T-helper 1 cell treated with Interleukin-12 subunit alpha and Interleukin-12 subunit beta and Interleukin-4 antibody, amounts not matched to agents 30 μg/mL and 1 μg/mL, for 36 hours (primary cell): Measurements from ENCODE around the gene SPECC1L.

Source experiments
- H3K27ac Mint-ChIP-seq: one replicate; pipeline ENCODE4 v1.8.0; 2021; ENCODE audit warnings: mild to moderate bottlenecking, mixed read lengths
- H3K27me3 Mint-ChIP-seq: one replicate; pipeline ENCODE4 v1.8.0; 2021; ENCODE audit warnings: low read depth, mixed read lengths
- H3K36me3 Mint-ChIP-seq: one replicate; pipeline ENCODE4 v1.8.0; 2021; ENCODE audit warnings: low read depth, mixed read lengths
- H3K4me1 Mint-ChIP-seq: one replicate; pipeline ENCODE4 v1.8.0; 2021; ENCODE audit warnings: low read depth, mixed read lengths
- H3K4me3 Mint-ChIP-seq: one replicate; pipeline ENCODE4 v1.8.0; 2021; ENCODE audit warnings: mild to moderate bottlenecking, moderate library complexity, mixed read lengths
- H3K9me3 Mint-ChIP-seq: one replicate; pipeline ENCODE4 v1.8.0; 2021; ENCODE audit warnings: mixed read lengths

The SPECC1L gene

DNA sequence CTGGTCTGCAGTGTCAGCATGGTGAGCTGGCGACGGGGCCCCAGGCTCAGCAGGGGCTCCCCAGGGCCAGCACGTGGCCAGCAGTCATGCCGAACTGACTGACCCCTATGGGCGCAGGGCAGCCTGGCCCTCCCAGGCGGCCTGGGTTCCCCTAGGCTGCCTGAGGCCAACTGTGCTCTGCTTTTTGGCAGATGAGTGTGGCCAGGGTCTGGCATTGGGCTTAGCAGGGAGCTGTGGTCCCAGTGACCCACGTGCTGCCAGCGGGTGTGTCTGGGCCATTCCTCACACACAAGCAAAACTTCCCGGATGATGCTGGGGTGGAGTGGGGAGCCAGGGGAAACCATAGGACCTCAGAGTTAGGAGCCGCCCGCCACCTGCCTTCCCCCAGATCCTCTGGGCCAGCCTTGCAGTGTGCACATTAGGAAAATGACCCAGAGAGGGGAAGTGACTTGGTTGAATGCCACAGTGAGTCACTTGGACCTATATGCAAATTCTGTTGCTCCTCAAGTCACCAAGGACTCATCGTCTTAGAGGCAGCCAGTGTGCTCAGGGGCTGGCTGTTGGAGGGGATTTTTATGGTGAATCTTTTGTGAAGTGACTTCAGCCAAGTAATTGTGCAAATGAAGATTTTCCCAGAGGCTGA is 163.3 kb downstream of the SPECC1L start:
- Mint-ChIP-seq H3K4me3 (peak overlapping the region; percentile 65), H3K36me3 (peaks cover 10% of the 10 kb centered on the region), H3K27me3 (no peaks in the 10 kb centered on the region), H3K4me1 (peaks cover 56% of the 10 kb centered on the region), H3K27ac (peak overlapping the region; percentile 96), H3K9me3 (no peaks in the 10 kb centered on the region)

DNA sequence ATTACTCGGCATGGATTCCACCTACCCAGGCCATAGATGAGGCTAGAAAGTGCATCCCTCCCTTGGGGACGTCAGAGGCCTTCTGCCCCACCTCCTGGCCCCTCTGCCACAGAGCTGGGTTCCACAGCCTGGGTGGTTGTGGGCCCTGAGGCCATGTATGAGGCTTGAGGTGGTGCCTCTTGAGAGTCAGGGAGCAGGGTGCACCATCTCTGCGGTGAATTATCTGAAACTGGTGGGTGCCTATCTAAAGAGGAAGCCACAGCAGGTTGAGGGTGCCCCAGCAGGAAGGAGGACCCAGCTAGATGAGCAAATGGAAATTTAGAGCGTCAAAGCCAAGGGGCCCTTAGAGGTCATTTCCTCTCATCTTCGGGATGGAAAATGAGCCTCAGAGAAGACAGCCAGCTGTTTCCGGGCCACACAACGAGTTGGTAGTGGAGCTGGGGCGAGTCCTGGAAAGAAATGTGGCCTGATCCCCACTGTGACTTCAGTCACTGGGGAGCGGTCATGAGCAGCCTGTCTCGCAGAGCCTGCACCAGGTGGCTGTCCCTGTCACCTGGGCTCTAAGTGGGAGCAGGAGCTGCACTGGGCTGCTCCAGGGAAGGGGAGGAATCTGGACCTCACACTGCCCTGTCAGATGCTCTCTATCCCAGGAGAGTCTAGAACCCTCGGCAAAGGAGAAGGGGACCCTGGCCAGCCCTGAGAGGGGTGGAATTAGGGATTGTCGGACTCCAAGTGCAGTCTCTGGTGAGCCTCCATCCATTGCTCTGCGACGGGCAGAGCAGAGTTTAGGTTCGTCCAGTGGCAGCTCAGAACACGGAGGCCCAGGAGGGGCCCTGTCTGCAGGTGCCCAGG is 164.1 kb downstream of the SPECC1L start:
- H3K4me1 Mint-ChIP-seq: peaks cover 49% of the 10 kb centered on the region
- H3K27me3 Mint-ChIP-seq: no peaks in the 10 kb centered on the region
- H3K36me3 Mint-ChIP-seq: peaks cover 12% of the 10 kb centered on the region
- H3K27ac Mint-ChIP-seq: peak overlapping the region; percentile 96
- no peaks in the 10 kb centered on the region for H3K9me3 Mint-ChIP-seq
- H3K4me3 Mint-ChIP-seq: peak overlapping the region; percentile 65

- Mint-ChIP-seq H3K27me3 (no peaks in the 10 kb centered on the region), H3K9me3 (no peaks in the 10 kb centered on the region), H3K4me3 (peak overlapping the region; percentile 17), H3K27ac (peak overlapping the region; percentile 96), H3K36me3 (peaks cover 12% of the 10 kb centered on the region), H3K4me1 (peaks cover 51% of the 10 kb centered on the region)
Observed at GRCh38 chr22:24435323-24435645, 164.7 kb downstream of the SPECC1L start.

- H3K4me1 Mint-ChIP-seq: peaks cover 57% of the 10 kb centered on the region
- no peak overlapping the region for H3K4me3 Mint-ChIP-seq
- H3K36me3 Mint-ChIP-seq: peaks cover 18% of the 10 kb centered on the region
- no peaks in the 10 kb centered on the region for H3K9me3 Mint-ChIP-seq
- H3K27ac Mint-ChIP-seq: peak overlapping the region; percentile 96
- H3K27me3 Mint-ChIP-seq: no peaks in the 10 kb centered on the region
Observed at GRCh38 chr22:24435861-24436371, 165.3 kb downstream of the SPECC1L start.

GRCh38 chr22:24436553-24436952 is 165.9 kb downstream of the SPECC1L start:
- H3K4me1 Mint-ChIP-seq: peaks cover 57% of the 10 kb centered on the region
- no peaks in the 10 kb centered on the region for H3K27me3 Mint-ChIP-seq

DNA sequence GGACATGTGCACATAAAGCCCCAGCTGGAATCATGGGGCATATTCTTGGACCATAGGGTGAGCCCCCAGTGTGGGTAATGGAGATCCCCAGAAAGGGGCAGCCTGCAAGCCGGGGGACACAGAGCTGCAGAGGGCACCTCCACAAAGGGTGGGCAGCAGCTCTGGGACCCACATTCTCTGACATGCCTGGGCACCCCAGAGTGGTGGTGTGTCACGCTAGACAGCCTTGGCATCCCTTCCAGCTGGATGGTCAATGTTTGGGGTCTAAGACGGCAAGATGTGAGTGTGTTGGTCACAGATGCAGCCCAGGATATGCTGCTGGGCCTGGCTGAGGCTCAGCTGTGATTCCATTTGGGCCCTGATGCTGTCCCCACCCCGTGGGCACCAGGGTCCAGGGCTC is 166.5 kb downstream of the SPECC1L start:
- Mint-ChIP-seq H3K36me3 (peaks cover 23% of the 10 kb centered on the region), H3K27me3 (no peaks in the 10 kb centered on the region), H3K4me3 (no peak overlapping the region), H3K4me1 (peaks cover 56% of the 10 kb centered on the region), H3K9me3 (no peaks in the 10 kb centered on the region), H3K27ac (peak overlapping the region; percentile 78)

More at GRCh38 chr22:24436553-24436952, 165.9 kb downstream of the SPECC1L start:
- no peak overlapping the region for H3K4me3 Mint-ChIP-seq
- no peaks in the 10 kb centered on the region for H3K9me3 Mint-ChIP-seq
- H3K27ac Mint-ChIP-seq: peak overlapping the region; percentile 49
- peaks cover 23% of the 10 kb centered on the region for H3K36me3 Mint-ChIP-seq

- peaks cover 23% of the 10 kb centered on the region for H3K36me3 Mint-ChIP-seq
- H3K9me3 Mint-ChIP-seq: no peaks in the 10 kb centered on the region
- no peak overlapping the region for H3K4me3 Mint-ChIP-seq
- no peaks in the 10 kb centered on the region for H3K27me3 Mint-ChIP-seq
- peak overlapping the region; percentile 78 for H3K27ac Mint-ChIP-seq
- H3K4me1 Mint-ChIP-seq: peaks cover 55% of the 10 kb centered on the region
Observed at GRCh38 chr22:24437741-24438328, 167.2 kb downstream of the SPECC1L start.

- no peaks in the 10 kb centered on the region for H3K9me3 Mint-ChIP-seq
- H3K36me3 Mint-ChIP-seq: peaks cover 17% of the 10 kb centered on the region
- H3K4me1 Mint-ChIP-seq: peaks cover 43% of the 10 kb centered on the region
- no peak overlapping the region for H3K4me3 Mint-ChIP-seq
- H3K27me3 Mint-ChIP-seq: no peaks in the 10 kb centered on the region
- H3K27ac Mint-ChIP-seq: peak overlapping the region; percentile 76
Observed at GRCh38 chr22:24440270-24440717, 169.7 kb downstream of the SPECC1L start.

GRCh38 chr22:24440718-24441405 is 170.2 kb downstream of the SPECC1L start:
- H3K4me3 Mint-ChIP-seq: no peak overlapping the region
- peak overlapping the region; percentile 76 for H3K27ac Mint-ChIP-seq
- no peaks in the 10 kb centered on the region for H3K9me3 Mint-ChIP-seq
- H3K36me3 Mint-ChIP-seq: peaks cover 17% of the 10 kb centered on the region
- peaks cover 41% of the 10 kb centered on the region for H3K4me1 Mint-ChIP-seq
- no peaks in the 10 kb centered on the region for H3K27me3 Mint-ChIP-seq

DNA sequence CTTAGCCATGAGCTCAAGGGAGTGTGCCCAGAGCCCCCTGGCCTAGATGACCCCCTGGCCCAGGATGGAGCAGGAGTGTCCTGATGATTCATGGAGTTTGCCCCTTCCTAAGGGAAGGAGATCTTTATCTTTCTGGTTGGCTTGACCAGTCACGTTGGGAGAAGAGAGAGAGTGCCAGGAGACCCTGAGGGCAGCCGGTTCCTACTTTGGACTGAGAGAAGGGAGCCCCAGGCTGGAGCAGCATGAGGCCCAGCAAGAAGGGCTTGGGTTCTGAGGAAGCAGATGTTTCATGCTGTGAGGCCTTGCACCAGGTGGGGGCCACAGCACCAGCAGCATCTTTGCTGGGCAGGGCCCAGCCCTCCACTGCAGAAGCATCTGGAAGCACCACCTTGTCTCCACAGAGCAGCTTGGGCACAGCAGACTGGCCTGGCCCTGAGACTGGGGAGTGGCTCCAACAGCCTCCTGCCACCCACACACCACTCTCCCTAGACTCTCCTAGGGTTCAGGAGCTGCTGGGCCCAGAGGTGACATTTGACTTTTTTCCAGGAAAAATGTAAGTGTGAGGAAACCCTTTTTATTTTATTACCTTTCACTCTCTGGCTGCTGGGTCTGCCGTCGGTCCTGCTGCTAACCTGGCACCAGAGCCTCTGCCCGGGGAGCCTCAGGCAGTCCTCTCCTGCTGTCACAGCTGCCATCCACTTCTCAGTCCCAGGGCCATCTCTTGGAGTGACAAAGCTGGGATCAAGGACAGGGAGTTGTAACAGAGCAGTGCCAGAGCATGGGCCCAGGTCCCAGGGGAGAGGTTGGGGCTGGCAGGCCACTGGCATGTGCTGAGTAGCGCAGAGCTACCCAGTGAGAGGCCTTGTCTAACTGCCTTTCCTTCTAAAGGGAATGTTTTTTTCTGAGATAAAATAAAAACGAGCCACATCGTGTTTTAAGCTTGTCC is 171.0 kb downstream of the SPECC1L start:
- Mint-ChIP-seq H3K4me1 (peaks cover 37% of the 10 kb centered on the region), H3K9me3 (no peaks in the 10 kb centered on the region), H3K4me3 (no peak overlapping the region), H3K27ac (no peak overlapping the region), H3K36me3 (peaks cover 15% of the 10 kb centered on the region), H3K27me3 (no peaks in the 10 kb centered on the region)

DNA sequence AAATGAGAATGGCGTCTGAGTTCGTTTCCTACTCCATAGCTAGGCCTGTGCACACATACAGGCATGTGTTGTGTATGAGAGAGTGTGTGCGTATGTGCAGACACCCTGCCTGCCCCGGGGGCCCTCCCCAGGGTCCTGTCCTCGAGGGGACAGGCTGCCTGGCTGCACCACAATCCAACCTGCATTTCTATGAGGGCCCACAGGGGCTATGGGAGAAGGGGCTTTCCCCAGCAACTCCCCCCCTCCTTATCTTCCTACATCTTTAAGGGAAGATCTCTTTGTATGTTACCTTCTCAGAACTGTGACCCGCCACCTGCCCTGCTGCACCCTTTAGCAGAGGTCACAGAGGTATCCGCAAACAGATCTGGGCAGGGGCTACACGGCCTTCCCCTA is 171.7 kb downstream of the SPECC1L start:
- no peaks in the 10 kb centered on the region for H3K27me3 Mint-ChIP-seq
- H3K9me3 Mint-ChIP-seq: no peaks in the 10 kb centered on the region
- peaks cover 33% of the 10 kb centered on the region for H3K4me1 Mint-ChIP-seq
- H3K27ac Mint-ChIP-seq: no peak overlapping the region
- no peak overlapping the region for H3K4me3 Mint-ChIP-seq
- H3K36me3 Mint-ChIP-seq: peaks cover 14% of the 10 kb centered on the region

DNA sequence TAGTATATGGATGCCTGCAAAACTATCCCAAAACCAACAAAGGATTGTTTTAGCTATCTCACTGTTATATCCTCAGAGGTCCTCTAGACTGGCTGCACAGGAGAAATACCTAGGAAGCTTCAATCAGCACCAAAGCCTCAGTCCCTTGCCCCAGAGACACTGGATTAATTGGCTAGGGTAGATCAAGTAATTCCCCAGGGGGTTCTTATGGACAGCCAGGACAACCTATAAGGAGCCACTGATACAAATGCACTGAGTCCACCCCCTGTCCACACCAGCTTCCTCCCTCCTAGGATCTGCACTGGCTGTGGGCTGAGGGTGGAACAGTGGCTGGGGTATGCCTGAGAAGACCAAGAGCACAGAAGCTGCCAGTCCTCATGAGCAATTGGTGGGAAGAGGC is 173.0 kb downstream of the SPECC1L start:
- Mint-ChIP-seq H3K4me3 (no peak overlapping the region), H3K27ac (no peak overlapping the region), H3K4me1 (peaks cover 20% of the 10 kb centered on the region)

GRCh38 chr22:24444251-24444650 is 173.6 kb downstream of the SPECC1L start:
- H3K27me3 Mint-ChIP-seq: no peaks in the 10 kb centered on the region
- peaks cover 20% of the 10 kb centered on the region for H3K4me1 Mint-ChIP-seq
- H3K36me3 Mint-ChIP-seq: peaks cover 13% of the 10 kb centered on the region
- peak overlapping the region; percentile 36 for H3K27ac Mint-ChIP-seq
- no peaks in the 10 kb centered on the region for H3K9me3 Mint-ChIP-seq
- no peak overlapping the region for H3K4me3 Mint-ChIP-seq

More for the DNA sequence above, 173.0 kb downstream of the SPECC1L start:
- Mint-ChIP-seq H3K36me3 (peaks cover 13% of the 10 kb centered on the region), H3K27me3 (no peaks in the 10 kb centered on the region), H3K9me3 (no peaks in the 10 kb centered on the region)
